ENCODE results near the gene DENND1A.
A peak's percentile ranks its signal among the peaks of the same experiment; 100 is the strongest.

DENND1A gene

DNA sequence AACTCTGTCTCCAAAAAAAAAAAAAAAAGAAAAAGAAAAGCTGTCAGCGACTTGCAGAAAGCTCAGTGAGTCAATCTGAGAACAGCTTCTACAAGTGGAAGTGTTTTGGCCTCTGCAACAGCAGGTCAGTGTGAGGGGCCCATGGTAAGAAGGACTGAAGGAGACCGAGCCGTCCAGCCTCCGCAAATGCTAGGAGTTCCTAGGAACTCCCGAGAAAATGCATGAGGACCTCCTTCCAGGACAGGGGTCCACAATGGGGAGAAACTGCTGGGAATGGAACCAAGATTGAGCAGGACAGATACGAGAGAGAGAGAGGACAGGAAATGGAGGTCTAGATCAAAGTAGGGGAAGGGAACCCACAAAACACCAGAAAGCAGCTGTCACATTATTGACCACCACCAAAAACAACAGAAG, 393.5 kb downstream of the DENND1A start:
- DNase-seq (ENCODE audit: low spot score) = no peak

DNA sequence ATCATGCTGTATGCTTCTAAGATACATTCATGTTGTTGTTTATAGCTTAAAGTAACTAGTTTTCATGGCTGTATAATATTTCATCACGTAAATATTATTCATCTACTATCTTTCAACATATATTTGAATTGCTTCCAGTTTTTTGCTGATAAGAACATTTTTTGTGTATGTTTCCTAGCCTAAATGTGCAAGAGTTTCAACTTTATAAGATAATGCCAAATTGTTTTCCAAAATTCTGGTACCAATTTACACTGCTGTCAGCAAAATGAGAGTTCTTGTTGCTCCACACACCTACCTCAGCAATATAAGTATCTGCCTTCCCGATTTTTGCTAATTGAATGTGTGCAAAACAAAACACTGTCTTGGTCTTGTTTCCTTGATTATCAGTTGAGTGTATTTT, 395.6 kb downstream of the DENND1A start:
- no peak for DNase-seq (ENCODE audit: low spot score)

DNA sequence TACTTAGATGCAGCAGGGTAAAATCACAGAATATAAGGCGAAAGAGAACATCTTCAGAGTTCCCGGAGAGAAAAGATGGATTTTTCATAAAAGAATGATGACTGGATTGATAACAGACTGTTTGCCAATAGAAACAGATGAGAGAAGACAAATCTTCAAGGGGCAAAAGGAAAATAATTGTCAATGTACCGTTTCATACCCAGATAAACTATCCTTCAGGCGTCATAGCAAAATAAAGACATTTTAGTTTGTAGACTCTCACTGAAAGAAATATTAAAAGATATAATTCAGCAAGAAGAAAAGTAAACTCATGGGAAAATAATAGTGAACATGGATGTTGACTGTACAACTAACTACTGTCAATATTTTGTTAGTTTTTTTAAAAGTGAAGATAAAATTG, 399.7 kb downstream of the DENND1A start:
- DNase-seq (ENCODE audit: low spot score) = no peak

DNA sequence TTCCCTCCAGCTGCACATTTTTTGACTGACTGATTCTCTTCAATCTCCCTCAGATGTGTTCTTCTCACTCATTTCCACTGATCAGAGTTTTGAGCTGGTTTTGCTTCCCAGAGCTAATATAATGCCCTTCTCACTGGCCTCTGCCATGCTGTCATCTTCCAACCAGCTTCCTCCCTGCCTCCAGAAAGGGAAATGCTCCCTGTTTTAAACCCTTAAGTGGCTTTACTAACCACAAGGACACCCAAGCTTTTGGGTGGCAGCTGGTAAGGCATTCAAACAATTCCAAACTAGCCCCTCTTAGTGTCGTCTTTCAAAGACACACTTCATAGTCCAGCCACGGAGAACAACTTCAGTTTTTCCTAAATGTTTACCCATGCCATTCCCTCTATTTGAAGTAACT, 401.4 kb downstream of the DENND1A start:
- no peak for DNase-seq (ENCODE audit: low spot score)

DNA sequence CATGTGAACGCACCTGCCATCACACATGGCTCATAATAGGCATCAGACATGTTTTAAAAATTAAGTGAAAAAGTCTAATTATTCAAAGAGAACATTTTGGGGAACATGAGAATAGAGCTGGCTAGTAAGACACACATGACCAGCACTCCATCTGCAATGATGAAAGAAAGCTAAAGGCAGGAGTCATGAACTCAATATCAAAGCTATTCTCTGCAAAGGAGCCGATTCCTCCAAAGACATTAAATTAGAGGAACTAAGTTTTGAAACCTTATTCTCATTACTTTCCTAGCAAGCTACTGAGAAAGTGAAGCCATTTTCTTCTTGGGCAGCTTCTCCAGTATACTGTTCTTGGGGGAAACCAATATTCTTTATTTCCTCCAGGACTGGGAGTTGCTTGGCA, 401.9 kb downstream of the DENND1A start:
- no peak for DNase-seq (ENCODE audit: low spot score)

DNA sequence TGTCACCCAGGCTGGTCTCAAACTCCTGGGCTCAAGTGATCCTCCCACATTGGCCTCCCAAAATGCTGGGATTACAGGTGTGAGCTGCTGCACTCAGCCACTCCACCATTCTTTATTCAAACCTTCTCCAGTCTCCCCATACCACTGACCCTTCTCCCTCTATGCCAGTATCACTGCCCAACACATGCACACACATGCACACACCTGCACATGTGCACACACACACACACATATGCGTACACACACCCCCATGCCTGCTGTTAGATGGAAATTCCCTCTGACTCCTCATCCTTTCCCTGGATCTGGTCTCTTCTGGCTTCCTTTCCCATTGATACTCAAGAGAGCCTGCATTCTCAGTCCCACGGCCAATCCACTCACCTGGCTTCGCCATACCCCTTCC, 404.0 kb downstream of the DENND1A start:
- no peak for DNase-seq (ENCODE audit: low spot score)

DNA sequence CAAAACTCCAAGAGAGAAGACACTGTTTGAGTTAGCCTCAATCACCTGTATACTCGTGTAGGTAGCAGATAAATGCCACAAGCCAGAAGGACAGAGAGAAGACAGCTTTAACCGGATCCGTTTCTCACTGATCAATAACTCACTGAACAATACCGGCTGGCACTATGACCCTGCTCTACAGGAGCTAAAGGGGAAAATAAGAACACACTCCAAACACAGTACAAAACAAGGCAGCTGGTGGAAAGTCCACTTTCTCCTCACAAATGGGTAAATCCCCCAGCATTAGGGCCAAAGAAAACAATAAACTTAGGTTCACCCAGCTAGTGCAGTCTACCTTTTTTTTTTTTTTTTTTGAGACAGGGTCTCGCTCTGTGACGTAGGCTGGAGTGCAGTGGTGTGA, 404.5 kb downstream of the DENND1A start:
- no peak for DNase-seq (ENCODE audit: low spot score)

DNA sequence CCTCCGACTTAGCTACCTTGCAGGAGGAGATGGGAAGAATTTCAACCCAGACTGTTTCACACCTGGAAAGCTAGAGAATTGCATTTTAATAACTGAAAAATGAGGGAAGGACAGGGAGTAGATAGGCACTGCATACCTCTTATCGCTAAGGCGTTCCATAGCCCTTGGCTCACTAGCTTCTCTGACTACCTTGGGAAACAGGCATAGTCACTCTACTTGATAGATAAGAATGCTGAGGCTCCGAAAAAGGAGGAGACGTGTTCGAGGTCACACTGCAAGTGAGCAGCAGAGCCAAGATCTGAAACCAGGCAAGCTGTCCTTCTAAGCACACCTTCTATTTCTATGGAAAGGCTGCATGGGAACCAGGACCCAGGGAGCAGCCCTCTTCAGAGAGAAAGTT, 405.1 kb downstream of the DENND1A start:
- DNase-seq (ENCODE audit: low spot score) = no peak

DNA sequence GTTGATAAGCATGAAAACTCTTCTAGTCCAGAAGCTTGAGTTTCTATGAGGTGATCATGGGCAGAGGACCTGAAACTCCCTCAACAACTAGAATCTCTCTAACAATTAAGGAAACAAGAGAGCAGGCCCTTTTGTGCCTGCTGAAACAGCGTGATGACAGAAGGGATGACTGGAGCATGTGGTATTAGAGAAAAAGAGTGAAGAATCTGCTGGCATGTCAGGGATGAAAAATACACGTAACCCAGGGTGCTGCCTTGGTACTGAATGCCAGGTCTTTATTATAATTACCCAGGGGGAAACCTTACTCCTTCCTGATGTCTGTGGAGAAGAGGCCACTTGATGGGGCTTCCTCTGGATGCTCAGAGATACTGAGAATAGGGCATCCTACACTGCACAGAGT, 406.1 kb downstream of the DENND1A start:
- DNase-seq (ENCODE audit: low spot score) = no peak

DNA sequence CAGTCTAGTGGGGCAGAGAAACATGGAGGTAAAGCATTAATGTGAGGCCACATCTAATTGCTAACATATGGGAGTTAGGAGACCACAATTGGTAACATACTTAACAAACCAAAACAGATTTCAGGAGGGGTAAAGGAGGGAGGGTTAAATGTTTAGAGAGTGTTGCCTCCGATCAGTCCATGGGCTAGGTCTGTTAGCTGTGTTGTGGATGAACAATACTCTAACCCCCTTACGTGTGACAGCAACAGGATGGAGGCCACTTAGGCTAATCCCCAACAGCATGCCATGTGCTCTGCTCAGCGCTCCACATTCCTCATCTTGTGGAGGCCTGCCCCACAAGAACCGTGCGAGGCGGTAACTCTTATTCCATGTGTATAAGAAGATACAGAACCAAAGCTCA, 406.9 kb downstream of the DENND1A start:
- DNase-seq (ENCODE audit: low spot score) = no peak

DNA sequence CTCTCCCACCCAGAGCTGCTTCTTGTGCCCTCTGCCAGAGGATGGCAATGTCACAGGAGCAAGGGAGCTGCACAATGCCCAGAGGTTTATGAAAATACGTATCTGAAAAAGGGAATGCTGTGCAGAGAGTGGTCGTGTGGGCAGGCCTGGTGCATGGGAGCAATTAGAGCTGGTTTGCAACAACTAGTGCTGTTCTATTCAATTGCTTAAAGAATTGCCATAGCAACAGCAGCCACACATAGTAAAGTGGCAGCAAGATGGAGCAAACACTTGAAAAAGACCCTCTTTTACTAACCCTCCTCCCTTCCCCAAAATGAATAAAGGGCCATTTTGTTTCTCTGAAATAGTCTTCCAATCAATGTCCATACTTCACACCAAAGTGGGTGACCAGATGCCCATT, 407.7 kb downstream of the DENND1A start:
- no peak for DNase-seq (ENCODE audit: low spot score)

DNA sequence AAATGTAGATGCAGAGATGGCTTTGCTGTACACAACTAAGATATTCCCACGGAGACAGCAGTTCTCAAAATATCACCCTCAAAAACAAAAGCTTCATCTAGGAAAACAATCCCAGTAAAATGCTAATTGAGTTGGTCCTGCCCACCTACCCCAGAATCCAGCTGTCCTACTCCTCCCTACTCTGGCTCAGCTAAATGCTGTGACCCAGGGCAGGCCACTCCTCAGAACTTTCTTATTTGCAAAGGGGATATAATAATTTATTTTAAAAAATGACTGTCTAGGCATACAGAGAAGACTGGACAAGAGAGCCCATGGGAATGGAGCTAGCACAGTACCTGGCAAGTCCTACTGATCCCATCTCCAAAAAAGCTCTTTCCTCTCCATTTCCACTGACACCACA, 411.6 kb downstream of the DENND1A start:
- DNase-seq (ENCODE audit: low spot score) = no peak

DNA sequence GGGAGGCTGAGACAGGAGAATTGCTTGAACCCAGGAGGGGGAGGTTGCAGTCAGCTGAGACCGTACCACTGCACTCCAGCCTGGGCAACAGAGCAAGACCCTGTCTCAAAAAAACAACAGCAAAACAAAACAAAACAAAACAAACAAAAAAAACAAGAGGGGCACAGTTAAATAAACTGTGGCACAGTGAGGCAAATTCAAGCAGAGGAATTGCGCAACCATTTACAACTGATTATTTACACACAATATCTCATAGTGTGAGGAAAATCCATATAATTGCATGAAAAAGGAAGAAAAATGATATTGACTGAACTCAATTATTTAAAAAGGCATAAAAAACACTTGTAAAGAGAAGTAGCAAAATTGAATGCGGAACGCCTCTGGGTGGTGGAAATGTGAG, 412.4 kb downstream of the DENND1A start:
- DNase-seq (ENCODE audit: low spot score) = no peak

DNA sequence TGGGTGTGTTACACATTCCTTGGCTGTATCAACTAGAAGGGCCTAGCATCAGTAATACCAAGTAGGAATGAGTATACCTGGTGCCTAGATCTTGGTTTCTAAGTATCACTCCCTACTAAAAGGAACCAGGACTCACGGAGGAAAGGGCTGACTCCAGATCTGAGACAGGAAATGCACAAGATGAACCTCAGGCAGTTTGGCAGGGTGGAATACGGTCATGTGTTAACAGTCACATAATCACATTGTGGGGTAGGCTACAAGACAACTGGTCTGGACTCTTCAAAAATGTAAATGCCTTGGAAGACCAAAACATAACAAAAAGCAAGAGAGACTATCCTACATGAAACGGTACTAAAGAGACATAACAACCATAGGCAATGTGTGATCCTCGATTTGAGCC, 415.2 kb downstream of the DENND1A start:
- DNase-seq (ENCODE audit: low spot score) = no peak

DNA sequence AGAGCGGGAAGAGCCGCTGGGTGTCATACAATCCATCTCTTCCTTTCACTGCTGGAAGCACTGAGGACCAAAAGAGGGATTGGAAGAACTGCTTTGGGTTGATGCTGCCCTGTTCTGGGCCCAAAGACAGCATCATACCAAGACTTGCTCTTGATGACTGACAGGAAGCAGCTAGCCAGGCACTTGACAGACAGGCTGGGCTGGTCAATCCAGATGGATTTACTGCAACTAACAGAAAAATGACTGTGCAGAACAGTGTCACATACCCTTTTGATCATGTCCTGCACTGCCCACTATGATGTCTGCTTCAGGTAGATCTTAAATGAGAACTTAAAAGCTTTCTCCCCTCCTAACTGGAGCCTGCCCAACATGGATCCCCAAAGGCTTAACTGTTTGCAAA, 416.4 kb downstream of the DENND1A start:
- no peak for DNase-seq (ENCODE audit: low spot score)

DNA sequence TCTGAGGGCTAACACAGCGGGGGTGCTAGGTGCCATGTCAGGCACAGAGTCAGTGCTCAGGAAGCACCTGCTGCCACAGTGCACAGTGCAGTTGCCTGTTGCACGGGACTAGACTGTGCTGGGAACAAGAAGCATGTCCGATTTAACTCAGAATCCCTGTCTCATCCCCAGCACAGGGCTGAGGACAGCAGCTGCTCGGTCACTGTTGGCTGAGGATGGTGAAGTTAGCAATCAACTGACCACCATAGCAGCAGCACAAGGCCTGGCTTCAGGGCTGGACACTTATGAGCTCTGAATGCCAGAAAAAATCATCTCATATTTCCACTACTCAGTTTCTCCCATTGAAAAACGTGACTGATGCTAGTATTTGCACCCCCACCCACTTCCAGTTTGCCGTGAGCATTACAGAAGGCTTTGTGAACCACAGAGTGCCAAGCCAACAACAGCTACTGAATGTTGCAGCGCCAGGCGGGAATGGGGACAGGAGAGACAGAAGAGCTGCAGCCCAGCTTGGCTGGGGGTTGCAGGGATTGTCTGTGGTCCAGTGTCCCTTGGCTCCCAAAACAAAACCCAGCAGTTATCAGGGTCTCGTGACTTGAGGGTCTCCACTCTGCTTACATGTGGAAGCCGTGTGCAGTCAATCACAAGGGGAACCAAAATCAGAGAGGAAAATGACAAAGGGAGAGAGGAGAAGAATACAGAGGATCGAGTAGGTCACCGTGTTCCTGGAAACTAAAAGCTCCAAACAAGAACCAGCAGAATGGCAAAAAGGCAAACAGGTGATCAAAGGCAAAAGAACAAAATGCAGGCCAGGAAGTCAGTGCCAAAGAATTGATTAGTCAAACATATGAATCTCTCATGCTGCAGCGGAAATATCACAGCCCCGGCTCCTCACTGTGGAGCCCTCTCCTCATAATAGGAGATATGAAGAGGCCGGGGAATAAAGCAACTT, 418.3 kb downstream of the DENND1A start:
- no peak for DNase-seq (ENCODE audit: low spot score)

DNA sequence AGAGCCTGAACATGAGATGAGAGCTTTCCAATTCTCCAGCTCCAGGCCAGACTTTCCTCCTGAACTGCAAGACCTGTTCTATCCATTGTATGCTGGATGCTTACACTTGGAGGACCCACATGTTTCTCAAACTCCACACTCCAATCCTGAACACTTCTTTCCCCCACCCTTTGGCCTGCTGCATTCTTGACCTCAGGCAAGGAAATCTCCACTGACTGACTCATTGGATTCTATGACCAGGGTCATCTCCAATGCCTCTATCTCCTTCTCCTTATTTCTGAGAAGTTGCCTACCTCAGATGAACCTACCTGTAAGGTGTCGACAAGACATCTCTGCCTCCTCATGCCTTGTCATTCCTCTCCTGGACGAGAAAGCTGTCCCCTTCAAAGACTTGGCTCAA, 420.3 kb downstream of the DENND1A start:
- DNase-seq (ENCODE audit: low spot score) = no peak

DNA sequence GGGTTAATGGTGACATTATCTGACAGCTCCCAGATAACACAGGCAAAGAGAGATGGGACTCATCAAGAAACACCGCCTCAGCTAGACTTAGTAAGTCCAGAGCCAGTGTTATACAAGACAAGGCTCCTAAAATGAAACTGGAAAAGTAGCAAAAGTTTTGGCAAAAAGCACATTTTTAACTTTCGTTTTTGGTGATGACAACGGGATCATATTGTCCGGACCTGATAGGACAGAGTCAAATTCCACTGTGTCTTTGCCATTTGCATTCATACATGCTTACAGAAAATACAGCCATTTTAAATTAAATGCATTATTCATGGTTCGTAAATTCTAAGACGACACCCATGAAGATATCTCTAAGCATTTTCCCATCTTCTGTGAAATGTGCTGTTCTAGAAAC, 421.9 kb downstream of the DENND1A start:
- DNase-seq (ENCODE audit: low spot score) = peak; percentile 34

DNA sequence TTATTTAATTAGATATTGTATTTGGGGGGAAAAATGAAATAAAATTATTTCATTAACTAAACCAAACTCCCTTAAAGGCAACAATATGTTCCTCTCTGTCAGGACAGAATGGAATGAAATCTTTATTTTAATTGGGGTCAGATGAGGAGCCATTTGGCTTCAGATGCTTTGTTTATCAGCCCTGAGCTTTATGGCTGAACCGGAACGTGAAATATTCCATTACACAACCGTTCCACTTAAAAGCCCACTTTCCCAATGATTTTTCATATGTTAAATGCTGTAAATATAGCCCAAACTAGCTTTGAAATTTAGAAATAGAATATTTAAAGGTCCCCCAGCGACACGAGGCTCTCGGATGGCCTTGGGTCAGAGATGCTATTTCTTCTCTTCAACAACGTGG, 424.4 kb downstream of the DENND1A start:
- DNase-seq (ENCODE audit: low spot score) = no peak

DNA sequence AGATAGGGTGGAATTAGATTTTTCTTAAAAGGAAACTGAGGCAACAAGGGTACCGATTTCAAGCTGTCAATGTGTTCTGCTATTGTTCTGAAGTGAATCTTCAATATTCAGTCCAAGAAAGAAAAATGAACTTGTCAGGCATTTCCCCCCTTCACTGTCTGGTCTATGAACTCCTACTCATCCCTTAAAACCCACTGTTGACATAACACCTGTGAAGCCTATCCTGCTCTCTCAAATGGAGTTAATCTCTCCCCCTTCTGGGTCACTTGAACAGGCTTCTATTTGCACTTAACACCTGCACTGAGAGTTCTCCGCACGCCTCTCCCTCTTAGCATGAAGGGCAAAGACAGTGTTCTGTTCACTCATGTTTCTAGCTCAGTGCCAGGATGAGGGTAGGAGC, 429.6 kb downstream of the DENND1A start:
- DNase-seq (ENCODE audit: low spot score) = no peak

DNA sequence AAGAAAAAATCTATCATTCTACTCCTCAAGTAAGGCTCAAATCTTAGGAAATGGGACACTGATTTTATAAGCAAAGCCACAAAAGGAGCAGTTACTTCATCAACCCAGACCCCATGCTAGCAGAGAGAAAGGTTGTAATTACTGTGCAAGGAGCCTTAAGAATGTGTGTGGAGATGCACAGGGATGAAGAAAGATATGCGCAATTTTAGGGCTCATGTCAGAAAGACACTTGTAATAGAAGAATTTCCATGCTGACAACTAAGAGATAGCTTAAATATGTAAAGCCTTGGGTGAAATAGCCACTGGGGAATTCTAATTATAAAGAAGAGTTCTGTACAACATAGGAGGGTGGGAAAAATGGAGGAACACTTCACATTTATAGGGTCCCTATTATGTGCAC, 432.1 kb downstream of the DENND1A start:
- no peak for DNase-seq (ENCODE audit: low spot score)

DNA sequence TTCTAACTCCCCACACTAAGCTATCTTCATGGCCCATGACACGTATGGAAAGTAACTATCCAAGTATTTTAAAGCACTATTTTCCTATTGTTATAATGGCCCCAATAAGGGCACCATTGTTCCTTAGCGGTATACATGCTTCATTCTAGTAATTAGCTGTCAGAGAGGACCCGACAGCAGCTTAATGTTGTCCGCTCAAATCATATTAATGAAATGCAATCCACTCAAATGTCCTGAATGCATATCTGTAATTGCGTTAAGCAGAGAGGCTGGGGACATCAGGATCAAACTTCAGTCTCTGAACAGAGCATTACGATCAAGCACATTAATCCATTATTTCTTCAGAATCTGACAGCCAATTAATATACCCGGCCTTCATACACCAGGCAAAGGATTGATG, 434.2 kb downstream of the DENND1A start:
- no peak for DNase-seq (ENCODE audit: low spot score)

DNA sequence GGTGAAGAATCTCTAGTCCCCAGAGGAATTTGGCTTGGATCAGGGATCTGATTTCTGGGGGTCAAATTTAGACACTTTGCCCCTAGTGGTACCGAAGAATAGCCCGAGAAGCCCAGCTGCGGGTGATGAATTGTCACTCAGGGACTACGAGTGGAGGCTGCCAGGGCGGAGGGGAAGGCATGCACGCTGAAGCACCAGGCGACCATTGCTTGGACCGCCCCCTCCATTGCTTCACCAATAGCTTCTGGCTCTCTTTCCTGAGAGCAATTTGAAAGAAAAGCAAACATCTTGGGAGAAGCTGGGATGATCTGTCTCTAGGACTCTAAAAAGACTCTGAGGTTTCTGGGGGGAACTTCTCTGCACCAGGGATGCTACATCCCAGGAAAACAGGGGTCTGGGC, 436.3 kb downstream of the DENND1A start:
- DNase-seq (ENCODE audit: low spot score) = no peak

DNA sequence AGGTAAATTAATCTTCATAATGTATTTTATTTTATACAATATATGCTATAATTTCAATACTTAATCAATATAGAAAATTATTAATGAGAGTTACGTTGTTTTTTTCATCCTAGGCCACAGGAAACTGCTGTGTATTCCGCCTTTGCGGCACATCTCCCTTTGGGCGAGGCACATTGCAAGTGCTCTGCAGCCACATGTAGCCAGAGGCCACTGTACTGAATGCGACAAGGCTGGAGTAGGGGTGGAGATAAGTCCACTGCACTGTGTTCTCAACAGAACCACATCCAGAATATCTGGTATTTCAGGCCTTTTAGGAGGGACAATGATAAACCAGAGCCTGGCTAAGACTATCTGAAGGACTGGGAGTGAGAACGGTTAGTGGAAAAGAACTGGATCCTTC, 439.2 kb downstream of the DENND1A start:
- DNase-seq (ENCODE audit: low spot score) = no peak

Data from AG08396 (cell line).